Thoracic aorta (tissue), 2 donors: Measurements from ENCODE around the gene OTOS. TPM values are rescaled to one million over a fixed set of nuclear protein-coding genes. Genes with fewer than 3 reads are reported as not detected.

ENCODE experiments used
- ATAC-seq: fragments of 150-250 bp; one replicate; pipeline ENCODE4 v1.8.0; 2017; ENCODE audit warnings: low read depth; ENCODE audit not compliant: insufficient number of reproducible peaks, low FRiP score
- DNase-seq: peaks from one replicate; pipeline ENCODE4 v3.0.0-alpha.2; 2020; ENCODE audit warnings: low spot score
- H3K27ac ChIP-seq, 2 donors: fragments of 200-600 bp; sonication (generic); 1 replicate in 1 of 2; 2 replicates in 1 of 2; pipeline ENCODE4 v1.5.1; 2016; ENCODE audit warnings: mild to moderate bottlenecking in 2 of 2, moderate library complexity in 2 of 2
- H3K27me3 ChIP-seq: fragments of 200-600 bp; sonication (generic); replicated peaks from 2 replicates; pipeline ENCODE4 v1.6.0; 2016; ENCODE audit warnings: mild to moderate bottlenecking; ENCODE audit not compliant: insufficient read depth
- H3K36me3 ChIP-seq: fragments of 200-600 bp; sonication (generic); one replicate; pipeline ENCODE4 v1.5.1; 2016
- H3K4me1 ChIP-seq, 2 donors: fragments of 200-600 bp; sonication (generic); 1 replicate in 1 of 2; 2 replicates in 1 of 2; pipeline versions ENCODE4 v1.5.1 to v1.6.0; 2016; ENCODE audit warnings: low read depth in 2 of 2, mild to moderate bottlenecking in 1 of 2; ENCODE audit not compliant: control insufficient read depth in 1 of 2
- H3K4me3 ChIP-seq: fragments of 200-600 bp; sonication (generic); 2 replicates; pipeline ENCODE4 v1.5.1; 2016; ENCODE audit warnings: mild to moderate bottlenecking
- H3K9me3 ChIP-seq: fragments of 200-600 bp; sonication (generic); 2 replicates; pipeline ENCODE4 v1.5.1; 2016
- CTCF ChIP-seq: fragments of 200-600 bp; sonication (generic); IDR thresholded peaks from one replicate; pipeline ENCODE4 v1.5.1; 2019; ENCODE audit warnings: antibody characterized with exemption
- total RNA-seq, 2 donors: library from RNA; depleted of rRNA; stranded (reverse); fragments of >200 nt; gene quantifications; one replicate each; pipeline versions ENCODE4 v1.1.0 to v1.2.3, GENCODE V29; 2016

OTOS gene
- total RNA-seq, 2 donors from 2014 or later, result not detected

- ATAC-seq, result no peak
- DNase-seq, result no peak
- no peak for TF ChIP-seq CTCF
- Histone ChIP-seq H3K9me3 (no peaks in the 10 kb centered on the region), H3K4me3 (no peak overlapping the region), H3K4me1 (no peaks in the 10 kb centered on the region), H3K27ac (no peak overlapping the region), H3K27me3 (no peaks in the 10 kb centered on the region), H3K36me3 (no peaks in the 10 kb centered on the region)
Observed at GRCh38 chr2:240163844-240164574, 23.6 kb upstream of the OTOS start.

GRCh38 chr2:240162939-240163714 lies 22.7 kb upstream of the OTOS start:
- Histone ChIP-seq H3K27me3 (no peaks in the 10 kb centered on the region), H3K36me3 (no peaks in the 10 kb centered on the region), H3K4me3 (no peak overlapping the region), H3K4me1 (no peaks in the 10 kb centered on the region), H3K27ac (no peak overlapping the region), H3K9me3 (no peaks in the 10 kb centered on the region)
- ATAC-seq, result no peak
- TF ChIP-seq CTCF, result no peak
- DNase-seq, result no peak

GRCh38 chr2:240162531-240162930 lies 22.1 kb upstream of the OTOS start:
- Histone ChIP-seq H3K27ac (no peak overlapping the region), H3K36me3 (no peaks in the 10 kb centered on the region), H3K27me3 (no peaks in the 10 kb centered on the region), H3K4me3 (no peak overlapping the region), H3K4me1 (no peaks in the 10 kb centered on the region), H3K9me3 (no peaks in the 10 kb centered on the region)
- no peak for ATAC-seq
- no peak for DNase-seq
- no peak for TF ChIP-seq CTCF

GRCh38 chr2:240162032-240162431 lies 21.6 kb upstream of the OTOS start:
- ATAC-seq (no peak), DNase-seq (no peak)
- Histone ChIP-seq H3K27me3 (no peaks in the 10 kb centered on the region), H3K36me3 (no peaks in the 10 kb centered on the region), H3K4me1 (no peaks in the 10 kb centered on the region), H3K9me3 (no peaks in the 10 kb centered on the region), H3K4me3 (no peak overlapping the region), H3K27ac (no peak overlapping the region)
- TF ChIP-seq CTCF, result no peak

GRCh38 chr2:240161087-240161750 lies 20.8 kb upstream of the OTOS start:
- DNase-seq (no peak), ATAC-seq (no peak)
- H3K4me1 ChIP-seq, result no peaks in the 10 kb centered on the region
- H3K36me3 ChIP-seq, result no peaks in the 10 kb centered on the region
- no peak for TF ChIP-seq CTCF
- no peaks in the 10 kb centered on the region for H3K9me3 ChIP-seq
- no peak overlapping the region for H3K27ac ChIP-seq
- H3K27me3 ChIP-seq, result no peaks in the 10 kb centered on the region
- H3K4me3 ChIP-seq, result no peak overlapping the region
